ENCODE data around the gene KIF17.
A peak's percentile ranks its signal among the peaks of the same experiment; 100 is the strongest.

Gene KIF17

GRCh38 chr1:20644416-20644815, 73.4 kb downstream of the KIF17 start:
- DNase-seq: no peak
- Mint-ChIP-seq H3K4me3 (no peak overlapping the region), H3K4me1 (peaks cover 5% of the 10 kb centered on the region), H3K27ac (no peak overlapping the region), H3K9me3 (no peaks in the 10 kb centered on the region), H3K27me3 (no peaks in the 10 kb centered on the region)
- no peak for ATAC-seq

DNA sequence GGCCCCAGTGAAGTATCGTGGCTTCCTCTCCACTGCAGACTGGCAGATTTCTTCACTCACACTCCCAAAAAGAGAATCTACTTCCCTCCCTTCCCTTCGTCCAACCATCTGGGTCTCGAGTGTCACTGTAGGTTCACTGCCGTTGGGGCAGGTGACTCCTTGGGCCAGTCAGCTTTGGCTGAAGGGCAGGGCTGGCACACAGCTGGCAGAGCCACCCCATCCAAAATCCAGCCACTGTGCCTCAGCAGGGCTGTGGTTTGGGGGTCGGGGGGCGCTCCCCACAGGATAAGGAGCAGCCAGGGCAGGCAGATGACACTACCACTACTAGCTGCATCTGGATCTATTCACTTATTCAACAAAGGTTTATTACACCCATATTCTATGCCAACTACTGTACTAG, 74.7 kb downstream of the KIF17 start:
- peaks cover 5% of the 10 kb centered on the region for H3K4me1 Mint-ChIP-seq
- no peaks in the 10 kb centered on the region for H3K9me3 Mint-ChIP-seq
- H3K27me3 Mint-ChIP-seq: no peaks in the 10 kb centered on the region
- no peak overlapping the region for H3K27ac Mint-ChIP-seq
- H3K4me3 Mint-ChIP-seq: no peak overlapping the region
- no peak for ATAC-seq
- no peak for DNase-seq

DNA sequence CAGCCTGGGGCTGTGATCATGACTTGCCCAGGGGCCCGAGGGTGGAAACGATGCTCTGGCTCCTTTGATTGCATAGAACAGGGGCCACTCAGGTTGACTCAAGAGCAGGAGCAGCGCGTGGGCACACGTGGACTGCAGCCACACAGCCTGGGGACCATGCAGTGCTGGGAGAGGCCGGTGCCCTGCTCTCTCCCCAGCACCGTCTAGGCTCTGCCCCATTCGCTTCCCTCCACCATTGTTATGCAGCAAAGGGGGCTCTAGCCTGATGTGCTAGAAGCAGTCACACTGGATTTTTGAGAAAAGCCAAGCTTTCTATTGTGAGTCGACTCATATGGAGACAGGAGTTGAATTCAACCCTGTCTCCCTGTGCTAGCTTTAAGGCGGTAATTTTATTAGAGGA, 75.8 kb downstream of the KIF17 start:
- peak overlapping the region in 1 of 2 donors; percentile 7 for H3K27ac Mint-ChIP-seq
- peaks cover 5% of the 10 kb centered on the region for H3K4me1 Mint-ChIP-seq
- DNase-seq: no peak
- no peaks in the 10 kb centered on the region for H3K27me3 Mint-ChIP-seq
- no peak for ATAC-seq
- no peaks in the 10 kb centered on the region for H3K9me3 Mint-ChIP-seq
- H3K4me3 Mint-ChIP-seq: no peak overlapping the region

GRCh38 chr1:20640183-20640597, 77.6 kb downstream of the KIF17 start:
- H3K4me3 Mint-ChIP-seq: no peak overlapping the region
- DNase-seq: peak; percentile 55 to 63

GRCh38 chr1:20636785-20637347, 80.9 kb downstream of the KIF17 start:
- no peaks in the 10 kb centered on the region for H3K27me3 Mint-ChIP-seq
- peaks cover 15% of the 10 kb centered on the region for H3K4me1 Mint-ChIP-seq
- ATAC-seq (no peak), DNase-seq (no peak)
- no peak overlapping the region for H3K4me3 Mint-ChIP-seq
- peak overlapping the region in 1 of 2 donors; percentile 3 for H3K27ac Mint-ChIP-seq
- H3K9me3 Mint-ChIP-seq: no peaks in the 10 kb centered on the region

More at GRCh38 chr1:20640183-20640597, 77.6 kb downstream of the KIF17 start:
- Mint-ChIP-seq H3K9me3 (no peaks in the 10 kb centered on the region), H3K27ac (no peak overlapping the region), H3K27me3 (no peaks in the 10 kb centered on the region), H3K4me1 (peaks cover 5% of the 10 kb centered on the region)
- peak; percentile 83 for ATAC-seq

GRCh38 chr1:20634594-20635084, 83.2 kb downstream of the KIF17 start:
- ATAC-seq (peak; percentile 58), DNase-seq (peak; percentile 17 to 23)
- H3K4me1 Mint-ChIP-seq: peaks cover 10% of the 10 kb centered on the region
- H3K27ac Mint-ChIP-seq: peak overlapping the region in 1 of 2 donors; percentile 25
- H3K4me3 Mint-ChIP-seq: peak overlapping the region; percentile 85 to 95
- no peaks in the 10 kb centered on the region for H3K27me3 Mint-ChIP-seq
- H3K9me3 Mint-ChIP-seq: no peaks in the 10 kb centered on the region

DNA sequence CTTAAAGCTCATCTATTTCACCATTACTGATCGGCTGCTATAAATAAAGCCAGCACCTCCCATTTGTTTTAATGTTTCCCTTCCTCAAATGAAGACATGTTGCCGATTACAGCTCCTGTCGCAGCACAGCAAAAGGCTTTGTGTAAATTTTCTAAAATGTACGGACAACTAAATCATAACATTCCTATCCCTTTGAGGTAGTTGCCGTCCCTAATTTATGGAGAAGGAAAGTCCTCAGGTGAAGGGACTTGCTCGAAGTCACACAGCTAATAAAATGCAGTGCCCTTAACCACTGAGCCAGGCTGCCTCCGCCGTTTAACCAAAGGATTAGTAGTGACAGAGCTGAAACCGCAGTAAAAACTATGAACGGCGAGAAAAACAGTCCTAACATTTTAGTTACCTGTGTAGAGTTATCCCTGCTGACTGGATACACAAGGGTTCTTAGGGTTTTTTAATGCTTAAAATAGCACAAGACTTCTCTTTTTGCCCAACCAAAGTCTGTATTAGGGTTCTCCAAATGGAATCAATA, 83.7 kb downstream of the KIF17 start:
- H3K27me3 Mint-ChIP-seq: no peaks in the 10 kb centered on the region
- peaks cover 2% of the 10 kb centered on the region in 2 donors for H3K9me3 Mint-ChIP-seq
- H3K4me1 Mint-ChIP-seq: peaks cover 10% of the 10 kb centered on the region
- peak overlapping the region; percentile 85 to 95 for H3K4me3 Mint-ChIP-seq
- DNase-seq (no peak), ATAC-seq (peak; percentile 19)
- peak overlapping the region; percentile 84 to 93 for H3K27ac Mint-ChIP-seq

GRCh38 chr1:20633190-20634064, 84.4 kb downstream of the KIF17 start, which contains the start of gene PINK1:
Gene PINK1, plus strand, starts transcription at chr1:20633458. Its CDS starts 91 bp downstream, at chr1:20633549.
- peak; percentile 88 to 97 for DNase-seq
- Mint-ChIP-seq H3K27ac (peak within 1 kb of the TSS; percentile 84 to 93), H3K27me3 (peaks cover under 1% of the 10 kb centered on the region), H3K4me1 (peaks cover 10% of the 10 kb centered on the region), H3K4me3 (peak within 1 kb of the TSS; percentile 85 to 95), H3K9me3 (peaks cover 4 to 7% of the 10 kb centered on the region in 2 donors)
- ATAC-seq: peak; percentile 93

DNA sequence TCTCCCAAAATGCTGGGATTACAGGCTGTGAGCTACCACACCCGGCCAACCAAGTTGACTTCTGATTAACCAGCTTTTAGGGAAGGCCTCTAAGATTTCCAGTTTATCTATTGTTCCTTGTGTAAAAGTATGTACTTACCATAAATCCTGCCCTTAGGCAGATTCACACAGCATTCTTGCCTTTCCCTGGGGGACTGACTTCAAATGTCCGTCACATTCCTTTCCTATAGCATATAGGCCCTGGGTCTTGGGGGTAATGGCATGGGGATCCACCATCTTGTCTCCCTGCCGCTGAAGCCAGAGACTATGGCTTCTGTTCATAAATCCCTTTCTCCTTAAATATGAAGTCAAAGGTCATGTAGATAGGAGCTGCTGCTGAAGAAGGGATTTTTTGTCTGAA, 85.4 kb downstream of the KIF17 start:
- Mint-ChIP-seq H3K27me3 (peaks cover 10% of the 10 kb centered on the region), H3K9me3 (peaks cover 4 to 7% of the 10 kb centered on the region in 2 donors), H3K4me1 (peaks cover 10% of the 10 kb centered on the region), H3K27ac (no peak overlapping the region), H3K4me3 (peak overlapping the region in 1 of 2 donors; percentile 63)
- no peak for ATAC-seq
- DNase-seq: no peak

DNA sequence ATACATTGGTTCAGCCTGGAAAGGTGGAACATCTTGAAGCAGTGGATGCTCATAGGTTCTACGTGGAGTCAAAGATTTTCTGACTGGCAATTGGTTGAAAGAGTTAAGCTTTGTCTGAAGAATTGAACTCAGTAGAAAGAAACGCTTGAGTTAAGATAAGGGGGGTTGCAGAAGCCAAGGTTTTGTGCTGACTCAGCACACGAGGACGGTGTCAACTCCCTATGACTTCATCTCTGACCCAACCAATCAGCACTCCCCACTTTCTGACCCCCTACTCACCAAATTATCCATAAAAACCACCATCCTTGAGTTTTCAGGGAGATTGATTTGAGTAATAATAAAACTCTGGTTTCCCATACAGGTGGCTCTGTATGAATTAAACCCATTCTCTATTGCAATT, 87.1 kb downstream of the KIF17 start:
- DNase-seq: no peak
- Mint-ChIP-seq H3K9me3 (peaks cover 4 to 7% of the 10 kb centered on the region in 2 donors), H3K27ac (no peak overlapping the region), H3K27me3 (peaks cover 10% of the 10 kb centered on the region), H3K4me1 (peaks cover 10% of the 10 kb centered on the region), H3K4me3 (no peak overlapping the region)
- no peak for ATAC-seq

GRCh38 chr1:20626524-20626923, 91.3 kb downstream of the KIF17 start:
- H3K27ac Mint-ChIP-seq: no peak overlapping the region
- H3K9me3 Mint-ChIP-seq: peaks cover 4 to 7% of the 10 kb centered on the region in 2 donors

DNA sequence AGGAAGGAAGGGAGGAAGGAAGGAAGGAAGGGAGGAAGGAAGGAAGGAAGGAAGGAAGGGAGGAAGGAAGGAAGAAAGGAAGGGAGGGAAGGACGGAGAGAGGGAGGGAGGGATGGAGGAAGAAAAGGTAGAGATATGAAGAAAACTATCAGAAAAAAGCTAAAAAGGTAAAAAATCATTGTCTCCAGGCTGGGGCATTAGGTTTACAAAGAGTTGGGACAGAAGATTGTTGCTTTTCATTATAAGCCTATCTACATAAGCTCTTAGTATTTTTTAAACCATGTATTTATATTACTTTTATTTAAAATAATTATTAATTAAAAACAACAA, 91.7 kb downstream of the KIF17 start:
- peaks cover 10% of the 10 kb centered on the region for H3K27me3 Mint-ChIP-seq
- H3K27ac Mint-ChIP-seq: no peak overlapping the region
- peaks cover 4 to 7% of the 10 kb centered on the region in 2 donors for H3K9me3 Mint-ChIP-seq
- H3K4me3 Mint-ChIP-seq: no peak overlapping the region
- no peaks in the 10 kb centered on the region for H3K4me1 Mint-ChIP-seq
- DNase-seq: no peak
- ATAC-seq: no peak

More at GRCh38 chr1:20626524-20626923, 91.3 kb downstream of the KIF17 start:
- no peak overlapping the region for H3K4me3 Mint-ChIP-seq
- ATAC-seq (no peak), DNase-seq (no peak)
- H3K27me3 Mint-ChIP-seq: peaks cover 10% of the 10 kb centered on the region
- H3K4me1 Mint-ChIP-seq: no peaks in the 10 kb centered on the region

DNA sequence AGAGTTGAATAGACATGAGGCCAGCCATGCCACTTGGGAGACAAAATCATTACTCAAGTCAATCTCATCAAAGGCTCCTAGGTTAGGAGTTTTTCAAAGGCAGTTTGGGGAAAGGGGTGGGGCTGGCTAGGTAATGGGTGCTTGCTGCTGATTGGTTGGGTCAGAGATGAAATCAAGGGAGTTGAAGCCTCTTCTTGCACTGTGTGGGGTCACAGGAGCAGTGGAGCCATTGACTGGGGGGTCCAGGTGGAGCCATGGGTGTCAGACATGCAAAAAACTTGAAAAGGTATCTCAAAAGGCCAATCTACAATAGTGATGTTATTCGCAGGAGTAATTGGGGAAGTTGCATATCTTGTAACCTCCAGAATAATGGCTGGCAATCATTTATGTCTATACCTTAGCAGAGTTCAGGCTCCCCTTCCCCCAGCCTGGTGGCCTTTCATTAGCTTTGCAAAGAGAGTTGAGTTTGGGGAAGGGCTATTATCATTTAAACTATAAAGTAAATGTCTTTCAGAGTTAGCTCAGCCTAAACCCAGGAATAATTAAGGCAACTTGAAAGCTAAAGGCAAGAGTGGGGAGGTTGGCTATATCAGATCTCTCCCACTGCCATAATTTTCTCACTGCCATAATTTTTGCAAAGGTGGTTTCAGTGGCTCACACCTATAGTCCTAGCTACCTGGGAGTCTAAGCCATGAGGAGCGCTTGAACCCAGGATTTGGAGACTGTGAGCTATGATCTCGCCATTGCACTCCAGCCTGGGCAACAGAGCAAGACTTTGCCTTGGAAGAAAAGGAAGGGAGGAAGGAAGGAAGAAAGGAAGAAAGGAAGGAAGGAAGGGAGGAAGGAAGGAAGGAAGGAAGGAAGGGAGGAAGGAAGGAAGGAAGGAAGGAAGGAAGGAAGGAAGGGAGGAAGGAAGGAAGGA, 92.4 kb downstream of the KIF17 start:
- DNase-seq (no peak), ATAC-seq (no peak)
- Mint-ChIP-seq H3K9me3 (peaks cover 4 to 7% of the 10 kb centered on the region in 2 donors), H3K4me3 (no peak overlapping the region), H3K4me1 (no peaks in the 10 kb centered on the region), H3K27ac (no peak overlapping the region), H3K27me3 (peaks cover 10% of the 10 kb centered on the region)

GRCh38 chr1:20624709-20625108, 93.1 kb downstream of the KIF17 start:
- H3K4me3 Mint-ChIP-seq: no peak overlapping the region
- peaks cover 10% of the 10 kb centered on the region for H3K27me3 Mint-ChIP-seq
- H3K27ac Mint-ChIP-seq: no peak overlapping the region
- peaks cover 4 to 7% of the 10 kb centered on the region in 2 donors for H3K9me3 Mint-ChIP-seq
- ATAC-seq: no peak
- no peaks in the 10 kb centered on the region for H3K4me1 Mint-ChIP-seq
- no peak for DNase-seq

DNA sequence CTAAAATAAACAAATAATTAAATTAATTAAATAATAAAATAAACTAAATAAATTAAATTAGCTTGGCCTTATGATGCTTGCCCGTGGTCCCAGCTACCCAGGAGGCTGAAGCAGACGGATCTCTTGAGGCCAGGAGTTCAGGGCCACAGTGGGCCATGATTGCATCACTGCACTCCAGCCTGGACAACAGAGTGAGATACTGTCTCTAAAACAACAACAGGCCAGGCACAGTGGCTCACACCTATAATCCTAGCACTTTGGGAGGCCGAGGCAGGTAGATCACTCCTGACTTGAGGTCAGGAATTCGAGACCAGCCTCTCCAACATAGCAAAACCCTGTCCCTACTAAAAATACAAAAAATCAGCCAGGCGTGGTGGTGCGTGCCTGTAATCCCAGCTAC, 96.8 kb downstream of the KIF17 start:
- no peak for ATAC-seq
- no peak for DNase-seq
- Mint-ChIP-seq H3K4me3 (no peak overlapping the region), H3K27ac (no peak overlapping the region), H3K4me1 (no peaks in the 10 kb centered on the region), H3K27me3 (peaks cover 8% of the 10 kb centered on the region), H3K9me3 (no peaks in the 10 kb centered on the region)

All from stimulated activated naive CD8-positive, alpha-beta T cell treated with anti-CD3 and anti-CD28 coated beads, Interleukin-15, amount 100 ng/mL, for 72 hours (primary cell).